ENCODE data around the gene JMJD1C.

The JMJD1C gene

GRCh38 chr10:63438506-63439498 lies 27.0 kb downstream of the JMJD1C start:
- no peak for DNase-seq (ENCODE audit: low spot score)

- DNase-seq (ENCODE audit: low spot score) = no peak
These were observed 28.4 kb downstream of the JMJD1C start for GRCh38 chr10:63437116-63437949.

GRCh38 chr10:63436225-63436624 lies 29.6 kb downstream of the JMJD1C start:
- no peak for DNase-seq (ENCODE audit: low spot score)

- DNase-seq (ENCODE audit: low spot score) = peak; percentile 20
These were observed 30.6 kb downstream of the JMJD1C start for GRCh38 chr10:63434866-63435854.

- DNase-seq (ENCODE audit: low spot score) = peak; percentile 14
These were observed 33.6 kb downstream of the JMJD1C start for GRCh38 chr10:63431962-63432797.

- DNase-seq (ENCODE audit: low spot score) = no peak
These were observed 34.8 kb downstream of the JMJD1C start for GRCh38 chr10:63430999-63431356.

GRCh38 chr10:63430091-63430998 lies 35.4 kb downstream of the JMJD1C start:
- peak; percentile 39 for DNase-seq (ENCODE audit: low spot score)

- DNase-seq (ENCODE audit: low spot score) = peak; percentile 64
These were observed 36.5 kb downstream of the JMJD1C start for GRCh38 chr10:63429281-63429680.

GRCh38 chr10:63427013-63427412 lies 38.8 kb downstream of the JMJD1C start:
- DNase-seq (ENCODE audit: low spot score) = no peak

- no peak for DNase-seq (ENCODE audit: low spot score)
These were observed 40.3 kb downstream of the JMJD1C start for GRCh38 chr10:63425512-63425911.

GRCh38 chr10:63424576-63424975 lies 41.2 kb downstream of the JMJD1C start:
- DNase-seq (ENCODE audit: low spot score) = no peak

GRCh38 chr10:63423494-63423893 lies 42.3 kb downstream of the JMJD1C start:
- DNase-seq (ENCODE audit: low spot score) = no peak

GRCh38 chr10:63421591-63421990 lies 44.2 kb downstream of the JMJD1C start:
- DNase-seq (ENCODE audit: low spot score) = no peak

GRCh38 chr10:63416376-63416775 lies 49.4 kb downstream of the JMJD1C start:
- peak; percentile 26 for DNase-seq (ENCODE audit: low spot score)

GRCh38 chr10:63415640-63416244 lies 50.0 kb downstream of the JMJD1C start:
- no peak for DNase-seq (ENCODE audit: low spot score)

- DNase-seq (ENCODE audit: low spot score) = no peak
These were observed 51.1 kb downstream of the JMJD1C start for GRCh38 chr10:63414481-63415260.

- no peak for DNase-seq (ENCODE audit: low spot score)
These were observed 52.3 kb downstream of the JMJD1C start for GRCh38 chr10:63413429-63413828.

- DNase-seq (ENCODE audit: low spot score) = no peak
These were observed 53.5 kb downstream of the JMJD1C start for GRCh38 chr10:63412304-63412703.
